GM12865 (cell line): ENCODE results near the gene MPPED1.

ENCODE experiments used
- DNase-seq: peaks from one replicate; pipeline ENCODE4 v3.0.0; 2010; ENCODE audit warnings: low read depth
- H3K4me3 ChIP-seq: 2 replicates; pipeline ENCODE4 v1.5.1; 2011; ENCODE audit warnings: mild to moderate bottlenecking, low read depth, low read length, control low read depth
- CTCF ChIP-seq: IDR thresholded peaks from 2 replicates; pipeline ENCODE4 v1.5.1; 2011; ENCODE audit warnings: low read length, control low read depth, low read depth, inconsistent platforms; ENCODE audit not compliant: insufficient read depth; ENCODE audit errors: missing control alignments

MPPED1 gene

DNA sequence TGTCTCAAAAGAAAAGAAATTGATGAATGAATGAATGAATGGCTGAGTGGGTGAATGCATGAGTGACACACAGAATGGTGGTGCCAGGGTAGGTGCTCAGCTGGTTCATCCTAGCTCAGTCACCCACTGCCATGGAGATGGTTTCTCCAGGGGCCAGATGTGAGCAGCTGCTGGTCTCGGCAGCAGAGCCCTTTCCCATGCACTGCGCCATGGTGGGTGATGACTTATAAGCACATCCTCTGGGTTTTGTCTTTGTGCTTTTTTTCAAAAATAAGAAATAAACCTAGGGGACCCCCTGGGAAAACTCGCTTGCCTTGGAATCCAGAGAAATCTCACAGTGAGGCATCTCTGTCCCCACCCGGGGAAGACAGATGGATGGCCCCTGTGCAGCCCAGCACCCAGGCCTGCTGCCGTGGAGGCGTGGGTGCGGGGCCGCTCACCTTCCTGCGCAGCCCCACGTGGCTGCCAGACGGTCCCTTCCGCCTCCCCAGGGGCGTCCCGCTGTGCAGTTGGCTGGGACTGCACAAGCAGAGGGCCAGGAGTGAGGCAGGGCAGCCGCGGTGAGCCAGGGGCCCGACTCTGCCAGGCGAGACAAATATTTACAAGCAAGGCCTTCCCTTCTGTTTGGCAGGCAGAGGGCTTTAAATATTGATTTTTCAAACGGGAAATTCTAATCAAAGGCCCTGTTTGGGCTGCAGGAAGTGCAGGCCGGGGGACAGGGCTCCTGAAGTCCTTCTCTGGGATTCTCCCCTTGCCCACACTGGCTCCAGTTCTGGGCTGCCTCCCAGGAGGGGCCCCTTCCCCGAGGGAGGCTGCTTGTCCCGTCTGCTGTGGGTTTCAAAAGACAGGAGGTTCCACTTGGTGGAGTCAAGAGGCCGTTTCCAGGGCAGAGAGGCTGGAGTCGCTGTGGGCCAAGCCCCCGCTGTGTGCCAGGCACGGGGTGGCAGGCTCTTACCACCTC, 24.3 kb downstream of the MPPED1 start:
- TF ChIP-seq CTCF: no peak
- no peak for DNase-seq
- no peak overlapping the region for H3K4me3 ChIP-seq

DNA sequence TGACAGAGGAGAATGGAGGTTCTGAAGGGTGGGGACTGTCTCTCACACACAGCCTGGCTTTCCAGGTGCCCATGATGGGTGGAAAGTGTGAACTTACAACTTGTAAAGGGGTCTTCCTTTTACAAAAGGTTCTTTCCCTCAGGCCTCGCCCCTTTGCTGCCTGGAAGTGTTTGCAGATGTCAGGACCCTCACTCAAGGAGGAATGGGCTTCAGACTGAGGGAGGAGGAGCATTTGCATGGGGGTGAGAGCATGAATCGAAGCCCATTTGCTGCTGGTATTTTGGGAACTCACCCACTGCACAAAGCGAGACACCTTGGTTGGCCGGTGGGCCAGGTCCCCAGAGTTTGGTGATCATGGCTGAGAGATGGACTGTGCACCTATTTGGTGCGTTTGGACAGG, 25.1 kb downstream of the MPPED1 start:
- no peak overlapping the region for H3K4me3 ChIP-seq
- TF ChIP-seq CTCF: no peak
- no peak for DNase-seq

DNA sequence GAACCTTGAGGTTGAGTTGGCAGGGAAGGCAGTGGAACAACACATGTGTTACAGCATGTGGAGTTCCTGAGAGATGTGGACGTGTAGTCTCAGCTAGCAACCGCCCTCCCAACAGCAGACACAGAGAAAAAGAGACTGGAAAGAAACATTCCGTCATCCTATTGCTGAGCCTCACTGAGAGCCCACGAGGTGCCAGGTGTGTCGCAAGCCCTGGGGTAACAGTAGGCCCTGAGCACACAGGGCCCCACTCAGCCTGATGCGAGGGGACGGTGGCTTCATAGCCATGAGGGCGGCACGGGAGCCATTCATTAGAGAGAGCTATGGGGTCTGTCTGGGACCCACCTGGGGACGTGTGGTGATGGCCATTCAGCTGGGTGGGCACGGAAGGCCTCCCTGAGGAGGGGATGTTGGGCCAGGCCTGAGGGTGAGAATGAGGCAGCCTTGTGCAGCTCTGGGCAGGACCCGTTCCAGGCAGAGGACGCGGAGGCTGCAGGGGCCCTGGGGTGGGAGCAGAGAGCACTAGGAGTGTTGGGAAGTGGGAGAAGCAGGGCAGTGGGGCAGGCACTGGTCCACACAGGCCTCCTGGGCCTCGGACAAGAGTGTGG, 26.2 kb downstream of the MPPED1 start:
- TF ChIP-seq CTCF: no peak
- no peak for DNase-seq
- no peak overlapping the region for H3K4me3 ChIP-seq

- TF ChIP-seq CTCF: no peak
Observed at GRCh38 chr22:43438666-43439347, 27.0 kb downstream of the MPPED1 start.

GRCh38 chr22:43439368-43440103, 27.7 kb downstream of the MPPED1 start:
- no peak overlapping the region for H3K4me3 ChIP-seq
- no peak for TF ChIP-seq CTCF
- no peak for DNase-seq

More at GRCh38 chr22:43438666-43439347, 27.0 kb downstream of the MPPED1 start:
- H3K4me3 ChIP-seq: no peak overlapping the region
- DNase-seq: no peak

- no peak overlapping the region for H3K4me3 ChIP-seq
- TF ChIP-seq CTCF: no peak
- DNase-seq: no peak
Observed at GRCh38 chr22:43440104-43440387, 28.2 kb downstream of the MPPED1 start.
